ENCODE measurements around the gene NKG7.

Gene NKG7

DNA sequence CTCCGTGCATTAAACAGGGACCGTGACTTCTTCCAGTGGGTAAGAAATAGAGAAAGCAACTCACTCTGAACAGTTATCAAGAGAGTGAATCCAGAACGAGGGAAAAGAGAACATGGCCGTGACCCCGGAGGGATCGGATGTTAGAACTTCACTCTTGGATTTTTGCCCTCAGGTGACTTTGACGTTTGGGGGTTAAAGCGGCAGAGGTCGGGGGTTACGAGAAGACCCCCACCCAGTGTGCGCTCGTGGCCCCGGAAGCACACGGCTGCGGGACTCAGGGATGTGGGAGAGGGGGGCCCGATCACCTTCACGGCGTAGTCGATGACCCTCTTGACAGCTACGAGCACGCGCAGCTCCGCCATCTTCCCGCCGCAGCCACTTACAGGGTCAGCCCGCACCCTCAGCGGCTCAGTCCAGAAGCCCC is 6.5 kb downstream of the NKG7 start, which contains the start of gene ETFB:
Gene ETFB (minus strand): TSS at position 424 of the 424 bp plus-strand sequence. CDS start 62 bp downstream, at position 362.
- Histone ChIP-seq H3K9ac (ENCODE audit: low read length) (peak within 1 kb of the TSS; percentile 97), H2AFZ (ENCODE audit: low read depth, low read length, severe bottlenecking) (peak within 1 kb of the TSS; percentile 93), H4K20me1 (ENCODE audit: low read depth, low read length) (no peaks in the 10 kb centered on the region), H3K9me3 (ENCODE audit: insufficient read depth, low read length) (no peaks in the 10 kb centered on the region), H3K27ac (ENCODE audit: low read depth, low read length) (peak within 1 kb of the TSS; percentile 79), H3K27me3 (ENCODE audit: low read length) (no peaks in the 10 kb centered on the region), H3K9me2 (replicated peaks; ENCODE audit: insufficient read depth, low read length) (no peaks in the 10 kb centered on the region), H3K4me3 (ENCODE audit: insufficient read depth, low read length, poor library complexity, severe bottlenecking) (peak within 1 kb of the TSS; percentile 76), H3K36me3 (ENCODE audit: low read length) (no peaks in the 10 kb centered on the region), H3K4me2 (ENCODE audit: low read depth, low read length, poor library complexity, severe bottlenecking) (peak within 1 kb of the TSS; percentile 95), H3K79me2 (ENCODE audit: insufficient read depth, low read length) (peaks cover 19% of the 10 kb centered on the region; the same call in 1 of the 2 replicates), H3F3A (ENCODE audit: insufficient read depth) (peaks cover 4% of the 10 kb centered on the region; the same call in 1 of the 2 replicates)
- TF ChIP-seq, protein P1, sequence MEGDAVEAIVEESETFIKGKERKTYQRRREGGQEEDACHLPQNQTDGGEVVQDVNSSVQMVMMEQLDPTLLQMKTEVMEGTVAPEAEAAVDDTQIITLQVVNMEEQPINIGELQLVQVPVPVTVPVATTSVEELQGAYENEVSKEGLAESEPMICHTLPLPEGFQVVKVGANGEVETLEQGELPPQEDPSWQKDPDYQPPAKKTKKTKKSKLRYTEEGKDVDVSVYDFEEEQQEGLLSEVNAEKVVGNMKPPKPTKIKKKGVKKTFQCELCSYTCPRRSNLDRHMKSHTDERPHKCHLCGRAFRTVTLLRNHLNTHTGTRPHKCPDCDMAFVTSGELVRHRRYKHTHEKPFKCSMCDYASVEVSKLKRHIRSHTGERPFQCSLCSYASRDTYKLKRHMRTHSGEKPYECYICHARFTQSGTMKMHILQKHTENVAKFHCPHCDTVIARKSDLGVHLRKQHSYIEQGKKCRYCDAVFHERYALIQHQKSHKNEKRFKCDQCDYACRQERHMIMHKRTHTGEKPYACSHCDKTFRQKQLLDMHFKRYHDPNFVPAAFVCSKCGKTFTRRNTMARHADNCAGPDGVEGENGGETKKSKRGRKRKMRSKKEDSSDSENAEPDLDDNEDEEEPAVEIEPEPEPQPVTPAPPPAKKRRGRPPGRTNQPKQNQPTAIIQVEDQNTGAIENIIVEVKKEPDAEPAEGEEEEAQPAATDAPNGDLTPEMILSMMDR (IDR thresholded peaks at IDR 0.05; ENCODE audit: insufficient read depth, low read length, poor library complexity, severe bottlenecking), result no peak
- no peak for TF ChIP-seq EZH2phosphoT487 (conservative IDR thresholded peaks at IDR 0.05; ENCODE audit: low read length)

DNA sequence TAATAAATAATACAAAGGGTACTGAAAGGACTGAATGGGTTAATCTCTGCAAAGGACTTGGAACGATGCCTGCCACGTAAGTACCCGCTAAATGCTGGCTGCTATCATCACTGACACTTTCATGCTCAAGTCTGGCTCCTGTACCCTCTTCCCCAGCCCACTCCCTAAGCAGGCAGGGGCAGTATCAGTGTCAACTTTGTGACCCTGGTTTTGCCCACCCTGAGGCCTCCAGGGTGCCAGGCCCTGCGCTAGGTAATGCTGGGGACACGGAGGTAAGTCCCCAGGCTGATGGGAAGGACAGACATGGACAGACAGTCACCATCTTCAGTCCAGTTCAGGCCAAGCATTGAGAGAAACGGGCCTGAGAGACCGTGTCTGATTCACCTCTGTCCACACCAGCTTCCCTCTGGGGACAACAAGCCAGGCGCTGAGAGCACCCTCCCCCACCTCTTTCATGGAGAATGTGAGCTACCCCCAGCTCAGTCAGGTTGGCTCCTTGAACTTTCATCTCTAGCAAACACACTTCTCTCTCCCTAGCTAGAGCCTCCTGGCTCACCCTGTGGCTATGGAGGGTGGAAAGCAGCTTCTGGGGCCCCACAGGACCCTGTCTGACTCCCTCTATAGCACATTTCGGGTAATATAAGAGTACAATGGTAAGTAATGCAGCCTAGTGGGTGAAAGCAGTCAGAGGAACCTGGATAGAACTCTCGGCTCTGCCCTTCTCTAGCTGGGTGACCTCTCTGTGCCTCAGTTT is 7.1 kb downstream of the NKG7 start:
- Histone ChIP-seq H3K9me3 (ENCODE audit: insufficient read depth, low read length) (no peaks in the 10 kb centered on the region), H3K27ac (ENCODE audit: low read depth, low read length) (peak overlapping the region; percentile 70), H3K9ac (ENCODE audit: low read length) (peak overlapping the region; percentile 97), H3K9me2 (replicated peaks; ENCODE audit: insufficient read depth, low read length) (no peaks in the 10 kb centered on the region), H3F3A (ENCODE audit: insufficient read depth) (peaks cover 4% of the 10 kb centered on the region; the same call in 1 of the 2 replicates), H2AFZ (ENCODE audit: low read depth, low read length, severe bottlenecking) (peak overlapping the region; percentile 93), H3K27me3 (ENCODE audit: low read length) (no peaks in the 10 kb centered on the region), H3K4me3 (ENCODE audit: insufficient read depth, low read length, poor library complexity, severe bottlenecking) (peak overlapping the region; percentile 76), H4K20me1 (ENCODE audit: low read depth, low read length) (no peaks in the 10 kb centered on the region), H3K4me2 (ENCODE audit: low read depth, low read length, poor library complexity, severe bottlenecking) (peak overlapping the region; percentile 95), H3K79me2 (ENCODE audit: insufficient read depth, low read length) (peaks cover 19% of the 10 kb centered on the region; the same call in 1 of the 2 replicates), H3K36me3 (ENCODE audit: low read length) (no peaks in the 10 kb centered on the region)
- no peak for TF ChIP-seq EZH2phosphoT487 (conservative IDR thresholded peaks at IDR 0.05; ENCODE audit: low read length)
- TF ChIP-seq, protein P1 (IDR thresholded peaks at IDR 0.05; ENCODE audit: insufficient read depth, low read length, poor library complexity, severe bottlenecking), result no peak

DNA sequence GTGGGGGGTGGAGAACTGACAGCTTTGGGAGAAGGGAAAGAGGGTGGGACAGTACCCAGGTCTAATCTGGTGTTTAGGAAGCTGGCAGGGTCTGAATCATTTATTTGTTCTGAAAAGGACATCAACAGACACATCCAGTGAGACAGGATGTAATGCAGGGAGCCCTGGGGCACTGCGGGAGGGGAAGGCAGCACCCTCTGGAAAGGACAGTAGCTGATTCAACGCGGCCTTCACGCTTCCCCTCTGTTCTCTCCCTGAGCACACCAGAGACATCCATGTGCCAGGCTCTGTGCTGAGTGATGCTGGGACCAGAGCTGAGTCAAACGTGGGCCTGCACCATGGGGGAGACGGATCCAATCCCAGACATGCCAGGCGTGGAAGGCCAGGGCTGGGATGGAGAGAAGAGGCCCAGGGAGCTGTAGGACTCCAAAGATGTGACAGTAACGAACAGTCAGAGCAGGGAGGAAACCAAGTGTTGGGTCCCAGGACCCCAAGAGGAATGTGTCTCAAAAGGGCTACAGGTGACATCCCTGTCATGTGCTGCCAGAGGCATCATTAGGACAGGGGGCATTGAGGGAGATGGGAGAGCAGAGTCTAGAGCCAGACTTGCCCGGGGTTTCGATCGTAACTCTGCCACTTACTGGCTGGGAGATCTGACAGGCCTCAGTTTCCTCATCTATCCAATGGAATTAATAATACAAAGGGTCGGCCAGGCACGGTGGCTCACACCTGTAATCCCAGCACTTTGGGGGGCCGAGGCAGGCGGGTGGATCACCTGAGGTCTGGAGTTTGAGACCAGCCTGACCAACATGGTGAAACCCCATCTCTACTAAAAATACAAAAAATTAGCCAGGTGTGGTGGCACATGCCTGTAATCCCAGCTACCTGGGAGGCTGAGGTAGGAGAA is 8.0 kb downstream of the NKG7 start:
- Histone ChIP-seq H3F3A (ENCODE audit: insufficient read depth) (peaks cover 4% of the 10 kb centered on the region; the same call in 1 of the 2 replicates), H2AFZ (ENCODE audit: low read depth, low read length, severe bottlenecking) (no peak overlapping the region), H3K9ac (ENCODE audit: low read length) (no peak overlapping the region), H3K4me2 (ENCODE audit: low read depth, low read length, poor library complexity, severe bottlenecking) (peak overlapping the region; percentile 2), H3K79me2 (ENCODE audit: insufficient read depth, low read length) (peaks cover 19% of the 10 kb centered on the region; the same call in 1 of the 2 replicates), H3K9me2 (replicated peaks; ENCODE audit: insufficient read depth, low read length) (no peaks in the 10 kb centered on the region), H3K4me3 (ENCODE audit: insufficient read depth, low read length, poor library complexity, severe bottlenecking) (no peak overlapping the region), H3K27me3 (ENCODE audit: low read length) (no peaks in the 10 kb centered on the region), H4K20me1 (ENCODE audit: low read depth, low read length) (no peaks in the 10 kb centered on the region), H3K9me3 (ENCODE audit: insufficient read depth, low read length) (no peaks in the 10 kb centered on the region), H3K36me3 (ENCODE audit: low read length) (no peaks in the 10 kb centered on the region), H3K27ac (ENCODE audit: low read depth, low read length) (no peak overlapping the region)
- no peak for TF ChIP-seq EZH2phosphoT487 (conservative IDR thresholded peaks at IDR 0.05; ENCODE audit: low read length)
- TF ChIP-seq, protein P1 (IDR thresholded peaks at IDR 0.05; ENCODE audit: insufficient read depth, low read length, poor library complexity, severe bottlenecking), result no peak

Measured in SU-DHL-6 (cell line).